GM10266 (cell line): ENCODE results near the gene DHX32.

Source experiments
- DNase-seq: peaks from one replicate; pipeline ENCODE4 v3.0.0; 2012; ENCODE audit errors: extremely low spot score
- TF ChIP-seq, protein P1 (sequence below): IDR thresholded peaks from 2 replicates; pipeline ENCODE4 v1.5.1; 2012; ENCODE audit warnings: mild to moderate bottlenecking, low read depth; ENCODE audit not compliant: control insufficient read depth, insufficient read depth; ENCODE audit errors: missing control alignments

Gene DHX32

DNA sequence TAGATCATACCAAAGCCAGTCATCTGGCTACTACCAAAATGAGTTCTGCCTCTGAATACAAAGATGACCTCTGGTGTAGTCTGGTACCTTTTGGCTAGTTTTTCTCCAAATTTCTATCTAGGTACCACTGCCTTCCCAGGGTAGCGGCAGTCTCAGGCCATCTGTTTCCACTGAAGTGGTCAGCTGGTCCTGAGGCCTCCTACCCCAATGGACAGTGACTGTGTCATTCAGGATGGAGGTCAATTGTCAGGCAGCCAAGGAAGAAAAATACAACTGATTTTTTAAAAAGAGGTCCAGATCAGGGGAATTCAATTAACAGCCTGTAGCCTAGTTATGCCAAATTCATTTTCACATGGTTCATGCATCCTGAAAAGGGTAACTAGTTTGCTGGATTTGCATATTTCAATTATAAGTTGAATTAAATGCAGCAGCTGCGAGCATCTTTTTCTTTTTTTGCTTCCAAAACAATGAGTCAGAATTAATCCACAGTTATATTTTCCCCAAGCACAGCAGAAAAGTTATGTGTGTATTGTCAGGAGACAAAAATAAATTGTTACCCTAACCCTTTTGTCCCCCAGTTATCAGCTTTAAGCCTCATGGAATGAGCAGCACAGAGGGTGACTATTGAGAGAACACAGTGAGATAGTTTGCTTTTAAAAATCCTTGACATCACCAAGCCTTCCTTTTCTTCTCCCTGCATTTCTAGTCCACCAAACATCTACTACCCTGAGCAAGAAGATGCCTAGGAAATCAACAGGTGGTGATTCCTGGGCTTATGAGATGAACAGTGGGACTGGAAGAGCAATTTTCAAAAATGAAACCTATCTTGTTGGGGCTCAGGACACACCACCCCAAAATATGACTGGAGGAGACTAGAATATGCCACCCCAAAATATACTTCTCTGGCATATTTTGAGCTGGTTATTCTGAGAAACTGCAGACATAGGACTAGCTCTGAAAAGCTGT, 30.0 kb downstream of the DHX32 start:
- TF ChIP-seq, protein P1, sequence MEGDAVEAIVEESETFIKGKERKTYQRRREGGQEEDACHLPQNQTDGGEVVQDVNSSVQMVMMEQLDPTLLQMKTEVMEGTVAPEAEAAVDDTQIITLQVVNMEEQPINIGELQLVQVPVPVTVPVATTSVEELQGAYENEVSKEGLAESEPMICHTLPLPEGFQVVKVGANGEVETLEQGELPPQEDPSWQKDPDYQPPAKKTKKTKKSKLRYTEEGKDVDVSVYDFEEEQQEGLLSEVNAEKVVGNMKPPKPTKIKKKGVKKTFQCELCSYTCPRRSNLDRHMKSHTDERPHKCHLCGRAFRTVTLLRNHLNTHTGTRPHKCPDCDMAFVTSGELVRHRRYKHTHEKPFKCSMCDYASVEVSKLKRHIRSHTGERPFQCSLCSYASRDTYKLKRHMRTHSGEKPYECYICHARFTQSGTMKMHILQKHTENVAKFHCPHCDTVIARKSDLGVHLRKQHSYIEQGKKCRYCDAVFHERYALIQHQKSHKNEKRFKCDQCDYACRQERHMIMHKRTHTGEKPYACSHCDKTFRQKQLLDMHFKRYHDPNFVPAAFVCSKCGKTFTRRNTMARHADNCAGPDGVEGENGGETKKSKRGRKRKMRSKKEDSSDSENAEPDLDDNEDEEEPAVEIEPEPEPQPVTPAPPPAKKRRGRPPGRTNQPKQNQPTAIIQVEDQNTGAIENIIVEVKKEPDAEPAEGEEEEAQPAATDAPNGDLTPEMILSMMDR, result no peak
- DNase-seq, result no peak

DNA sequence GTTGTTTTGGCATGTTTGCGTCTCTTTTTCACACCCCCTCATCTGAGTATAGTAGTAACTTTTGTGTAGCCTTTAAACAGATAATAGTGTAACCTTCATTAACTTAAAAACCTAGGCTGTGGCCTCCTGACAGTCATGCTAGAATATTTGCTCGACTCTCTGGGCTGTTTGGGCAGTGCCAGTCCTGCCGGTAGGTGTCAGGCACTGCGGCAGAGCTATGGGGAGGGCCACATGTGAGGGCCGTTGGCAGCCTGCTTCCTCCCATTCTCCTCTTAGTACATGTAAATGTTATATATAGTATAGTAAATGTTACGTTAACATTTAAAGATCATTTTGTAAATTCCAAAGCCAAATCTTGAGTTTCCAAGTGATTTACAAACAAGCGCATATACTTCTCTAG, 31.6 kb downstream of the DHX32 start:
- no peak for DNase-seq
- TF ChIP-seq, protein P1, result no peak

DNA sequence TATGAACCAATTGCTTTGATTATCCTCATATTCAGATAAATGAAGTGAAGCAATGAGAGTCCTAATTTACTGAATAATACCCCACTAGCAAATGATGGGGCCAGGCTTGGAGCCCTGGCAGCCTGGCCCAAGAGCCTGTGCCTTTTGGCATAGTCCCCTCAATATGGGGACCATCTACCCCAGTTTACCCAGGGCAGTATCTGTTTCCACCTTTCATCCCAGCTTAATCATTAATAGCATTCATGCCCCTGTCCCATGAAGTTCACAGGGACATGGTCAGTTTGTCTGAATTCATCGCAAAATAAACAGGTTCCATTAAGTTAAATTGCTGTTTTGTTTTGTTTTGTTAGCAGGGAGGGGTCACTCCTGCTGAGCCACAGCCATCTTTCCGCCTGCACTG, 32.2 kb downstream of the DHX32 start:
- TF ChIP-seq, protein P1, result no peak
- DNase-seq, result no peak

DNA sequence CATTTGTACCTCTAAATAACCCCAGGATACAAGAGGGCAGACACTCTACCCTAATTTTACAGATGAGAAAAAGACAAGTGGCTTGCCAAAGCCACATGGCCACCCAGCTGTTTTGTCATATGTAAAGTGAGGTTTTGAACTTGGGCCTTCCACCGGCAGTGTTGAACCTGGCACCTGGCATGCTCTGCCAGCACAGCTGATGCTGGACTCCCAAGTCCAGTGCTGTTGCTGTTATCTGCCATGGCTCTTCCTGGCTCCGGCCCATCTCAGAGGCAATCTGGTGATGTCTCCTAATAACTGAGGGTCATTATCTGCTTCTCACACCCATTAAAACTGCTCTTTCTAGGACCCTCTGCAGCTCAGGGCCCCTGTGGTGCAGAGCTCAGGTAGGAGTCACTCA, 32.7 kb downstream of the DHX32 start:
- TF ChIP-seq, protein P1, result no peak
- no peak for DNase-seq

DNA sequence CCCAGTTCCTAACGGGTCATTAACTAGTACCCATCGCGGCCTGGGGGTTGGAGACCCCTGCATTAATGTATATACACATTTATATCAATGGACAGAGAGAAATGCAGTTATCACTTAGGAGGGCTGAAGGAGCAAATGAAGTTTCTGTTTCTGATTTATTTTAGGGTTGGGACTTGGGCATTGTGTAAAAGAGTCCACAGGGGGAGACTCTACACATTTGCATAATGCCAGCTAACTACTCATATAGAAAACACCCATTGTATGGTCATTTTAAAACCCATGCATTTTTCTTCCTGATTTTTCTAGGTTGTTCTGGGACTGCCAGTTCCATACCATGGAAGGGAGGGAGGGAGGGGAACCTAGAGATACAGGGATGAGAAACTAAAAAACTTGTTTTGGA, 34.2 kb downstream of the DHX32 start:
- TF ChIP-seq, protein P1, result no peak
- DNase-seq, result no peak

DNA sequence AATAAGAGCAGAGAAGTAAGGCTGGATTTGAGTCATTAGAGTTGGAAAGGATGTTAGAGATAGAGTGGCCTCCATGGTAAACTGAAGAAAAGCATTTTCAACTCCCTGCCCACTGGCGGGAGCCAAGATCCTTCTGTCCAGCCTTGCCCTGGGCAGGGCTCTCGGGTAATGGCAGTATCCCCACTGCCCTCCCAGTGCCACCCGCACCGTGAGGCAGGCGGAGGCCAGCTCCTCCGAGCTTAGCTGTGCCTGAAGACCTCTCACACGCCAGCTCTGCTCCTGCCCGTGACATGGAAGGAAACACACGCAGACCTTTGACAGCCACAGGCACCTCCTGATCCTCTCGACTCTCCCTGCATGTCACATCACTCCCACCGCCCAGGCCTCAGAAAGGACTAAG, 35.5 kb downstream of the DHX32 start:
- TF ChIP-seq, protein P1, result no peak
- DNase-seq, result no peak

DNA sequence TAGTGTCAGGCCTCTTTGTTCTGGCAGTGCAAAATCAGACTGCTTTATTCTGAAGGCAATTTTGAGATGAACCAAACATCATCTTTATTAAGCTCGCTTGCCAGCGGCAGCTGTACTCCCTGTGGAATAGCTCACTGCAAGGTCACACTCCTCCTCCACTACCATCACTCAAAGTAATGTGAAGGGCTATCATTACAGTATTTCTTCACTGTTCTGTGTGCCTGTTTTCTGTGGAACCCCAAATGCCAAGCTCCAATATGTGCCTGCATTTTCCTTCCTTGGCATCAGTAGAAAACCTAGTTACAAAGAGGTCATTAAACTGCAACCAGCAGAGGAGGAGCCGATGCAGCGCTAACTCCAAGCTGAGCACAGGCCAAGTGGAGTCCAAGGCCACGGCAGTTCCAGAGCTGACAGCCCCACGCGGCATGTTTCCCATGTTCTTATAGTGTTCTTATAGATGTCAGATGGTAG, 36.3 kb downstream of the DHX32 start:
- TF ChIP-seq, protein P1, result no peak
- DNase-seq, result no peak
